Stimulated activated CD4-positive, alpha-beta T cell treated with anti-CD3 and anti-CD28 coated beads, Interleukin-4, amount 100 ng/mL, for 48 hours (primary cell): ENCODE measurements around the gene CEP164.

Source experiments
- DNase-seq, 2 donors: peaks; one replicate each; pipeline ENCODE4 v3.0.0-alpha.2; 2020; ENCODE audit warnings: low read depth in 2 of 2

The CEP164 gene

GRCh38 chr11:117361432-117361831 is 33.8 kb downstream of the CEP164 start:
- DNase-seq = no peak

GRCh38 chr11:117366248-117366647 is 38.6 kb downstream of the CEP164 start:
- DNase-seq = no peak

GRCh38 chr11:117366875-117367274 is 39.2 kb downstream of the CEP164 start:
- no peak for DNase-seq

DNA sequence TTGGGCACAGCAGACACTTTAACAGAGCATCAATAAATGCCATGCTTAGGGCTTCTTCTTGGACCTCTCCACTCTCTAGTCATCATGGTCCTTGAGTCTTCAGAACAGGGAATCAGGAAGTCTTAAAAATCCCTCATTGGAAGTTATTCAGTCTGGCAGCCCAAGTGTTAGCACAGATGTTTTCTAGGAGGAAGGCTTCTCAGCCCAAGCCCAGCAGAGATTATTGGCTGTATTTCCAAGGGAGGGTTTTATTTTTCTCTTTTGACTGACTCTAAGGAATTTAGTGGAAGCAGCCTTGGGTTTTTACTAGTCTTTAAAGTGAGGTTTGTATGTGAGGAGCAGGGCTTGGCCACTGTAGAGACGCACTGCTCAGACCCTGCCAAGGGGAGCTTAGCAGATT is 41.9 kb downstream of the CEP164 start:
- DNase-seq = no peak

- no peak for DNase-seq
Observed at GRCh38 chr11:117371453-117371852, 43.8 kb downstream of the CEP164 start.

GRCh38 chr11:117374316-117375055 is 46.8 kb downstream of the CEP164 start:
- no peak for DNase-seq

GRCh38 chr11:117375960-117376359 is 48.3 kb downstream of the CEP164 start:
- no peak for DNase-seq

DNA sequence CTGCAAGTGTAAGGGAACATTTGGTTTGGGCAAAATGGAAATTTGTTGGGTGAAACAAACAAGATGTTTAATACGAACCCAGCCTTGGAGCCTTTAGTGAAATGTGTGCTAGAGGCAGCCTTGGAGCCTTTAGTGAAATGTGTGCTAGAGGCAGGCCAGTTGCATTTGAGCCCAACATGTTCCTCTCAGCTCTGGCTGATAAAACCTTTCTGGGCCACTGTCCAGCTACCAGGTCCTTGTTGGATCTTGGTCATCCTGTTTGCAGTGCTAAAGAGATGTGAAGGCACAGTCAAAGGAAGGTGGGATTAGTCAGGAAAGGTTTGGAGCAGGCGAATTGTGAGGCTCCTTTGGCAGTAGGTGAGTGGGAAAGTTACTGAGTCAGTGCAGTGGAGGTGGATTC is 48.9 kb downstream of the CEP164 start:
- DNase-seq = no peak

DNA sequence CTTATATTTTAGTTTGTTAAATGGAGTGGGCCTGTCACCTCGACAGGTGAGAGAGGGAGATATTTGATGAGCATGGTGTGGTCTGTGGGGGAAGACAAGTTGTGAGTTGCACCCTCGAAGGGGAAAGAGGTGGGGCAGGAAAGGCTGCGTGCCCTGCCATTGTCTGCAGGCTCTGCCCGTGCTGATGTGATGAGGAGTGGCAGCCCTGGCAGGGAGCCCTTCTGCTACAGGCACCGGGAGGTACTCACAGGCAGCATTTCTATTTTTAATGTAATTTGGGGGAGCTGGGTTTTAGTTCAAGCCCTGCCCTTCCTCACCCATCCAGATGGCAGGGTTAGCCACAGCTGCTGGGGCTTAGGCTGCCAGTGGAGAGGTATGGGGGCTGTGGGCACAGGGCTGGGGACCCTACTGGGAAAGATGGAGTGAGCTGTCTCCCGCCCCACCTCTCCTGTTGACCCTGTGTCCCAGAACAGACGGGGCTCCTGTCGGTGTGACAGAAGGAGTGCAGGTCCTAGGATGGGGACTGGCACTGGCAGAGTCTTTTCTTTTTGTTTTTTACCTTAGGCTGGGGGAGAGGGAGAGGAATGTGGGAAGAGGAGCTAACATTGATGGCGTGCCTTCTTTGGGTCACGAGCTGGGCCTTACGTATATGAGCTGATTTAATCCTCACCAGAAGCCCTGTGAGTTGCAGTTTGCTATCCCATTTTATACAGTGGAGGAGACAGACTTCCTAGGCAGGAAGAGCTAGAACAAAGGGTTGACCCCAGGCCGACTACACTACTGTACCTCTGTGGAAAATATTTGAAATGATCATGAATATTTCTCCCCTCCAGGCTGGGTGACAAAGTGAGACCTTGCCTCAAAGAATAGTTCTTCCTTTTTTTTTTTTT is 51.6 kb downstream of the CEP164 start:
- no peak for DNase-seq

DNA sequence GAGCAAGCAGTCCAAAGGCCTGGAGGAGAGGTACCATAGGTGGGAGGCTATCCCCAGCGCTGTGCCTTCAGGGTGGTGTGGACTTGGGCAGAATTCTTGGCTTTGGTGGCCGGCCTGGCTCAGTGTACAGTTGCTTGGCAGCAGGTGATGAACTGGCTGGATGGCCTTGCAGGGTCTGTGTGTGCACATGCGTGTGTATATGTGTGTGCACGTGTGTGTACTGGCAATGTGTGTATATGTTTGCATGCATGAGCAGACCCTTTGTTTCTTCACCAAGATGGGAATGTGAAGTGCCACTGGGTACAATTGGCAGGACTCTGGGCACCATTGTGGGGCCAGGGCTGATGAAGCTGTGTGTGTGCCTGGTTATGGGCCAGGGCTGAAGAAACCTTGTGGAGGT is 53.0 kb downstream of the CEP164 start:
- no peak for DNase-seq

DNA sequence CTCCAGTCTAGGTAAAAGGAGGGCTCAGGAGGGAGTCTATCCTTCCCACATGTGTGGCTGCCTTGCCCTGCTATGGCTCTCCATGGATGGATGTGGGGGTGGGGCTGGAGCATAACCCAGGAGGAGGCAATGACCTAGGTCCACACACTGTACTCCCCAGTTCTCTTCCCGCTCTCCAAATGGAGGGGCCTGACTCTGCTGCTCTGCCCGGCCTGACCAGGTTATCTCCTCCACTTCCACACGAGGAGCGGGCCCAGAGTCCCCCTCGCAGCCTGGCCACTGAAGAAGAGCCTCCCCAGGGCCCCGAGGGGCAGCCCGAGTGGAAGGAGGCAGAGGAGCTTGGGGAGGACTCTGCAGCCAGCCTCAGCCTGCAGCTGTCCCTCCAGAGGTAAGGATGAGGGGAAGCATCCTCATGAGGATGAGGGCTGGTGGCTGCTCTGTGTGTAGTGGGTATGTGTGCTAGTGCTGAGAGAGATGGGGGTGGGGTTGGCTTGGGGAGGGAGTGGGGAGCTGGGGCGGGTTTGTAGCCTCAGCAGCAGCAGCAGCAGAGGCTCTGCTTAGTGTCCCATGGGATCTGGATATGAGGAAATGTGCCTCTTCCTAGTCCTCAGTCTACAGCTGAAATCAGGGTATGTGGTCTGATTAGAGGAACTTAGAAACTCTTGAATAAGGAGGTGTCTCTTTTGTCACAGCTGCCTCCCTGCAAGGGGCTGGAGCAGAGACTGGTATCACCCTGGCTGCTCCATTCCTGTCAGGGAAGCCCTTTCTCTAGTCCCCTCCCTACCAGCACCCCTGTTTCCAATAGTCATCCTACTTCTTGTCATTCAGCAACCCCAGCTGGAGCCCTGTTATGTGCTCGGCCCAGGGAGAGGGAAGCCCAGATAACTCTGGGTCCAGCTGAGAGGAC is 54.1 kb downstream of the CEP164 start:
- no peak for DNase-seq

DNA sequence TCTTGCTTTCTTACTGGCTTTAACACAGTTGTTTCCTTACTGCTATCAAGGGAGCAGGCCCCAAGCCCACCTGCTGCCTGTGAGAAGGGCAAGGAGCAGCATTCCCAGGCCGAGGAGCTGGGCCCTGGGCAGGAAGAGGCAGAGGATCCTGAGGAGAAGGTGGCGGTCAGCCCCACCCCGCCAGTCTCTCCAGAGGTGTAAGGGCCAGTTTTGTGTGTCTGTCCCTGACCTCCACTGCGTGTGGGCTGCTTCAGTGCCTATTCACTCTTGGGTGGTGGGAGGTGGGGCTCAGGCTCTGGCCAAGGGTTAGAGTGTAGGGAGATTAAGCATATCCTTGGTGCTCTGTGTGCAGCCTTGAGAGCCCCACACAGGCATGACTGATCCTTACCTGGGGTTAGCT is 55.1 kb downstream of the CEP164 start:
- DNase-seq = no peak

GRCh38 chr11:117384045-117384444 is 56.4 kb downstream of the CEP164 start:
- DNase-seq = no peak

GRCh38 chr11:117385471-117385870 is 57.8 kb downstream of the CEP164 start:
- no peak for DNase-seq

DNA sequence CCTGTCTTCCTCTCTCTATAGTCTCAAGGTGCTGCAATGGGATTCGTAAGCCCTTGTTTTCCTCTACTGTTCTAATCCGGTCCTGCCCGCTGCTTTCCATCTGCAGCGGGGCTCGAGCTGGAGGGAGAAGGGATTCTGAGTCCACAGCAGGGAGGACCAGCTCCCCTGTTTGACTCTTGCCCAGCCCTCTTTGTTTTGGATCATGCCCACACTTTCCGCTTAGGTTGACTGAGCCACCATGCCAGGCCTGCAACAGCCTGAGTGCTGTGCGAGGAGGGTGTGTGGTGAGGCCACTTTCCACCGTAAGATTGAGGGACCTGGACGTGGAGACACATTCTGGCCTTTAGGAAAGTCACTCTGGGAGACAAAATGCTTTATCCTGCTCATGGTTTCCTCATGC is 58.3 kb downstream of the CEP164 start:
- DNase-seq = no peak

DNA sequence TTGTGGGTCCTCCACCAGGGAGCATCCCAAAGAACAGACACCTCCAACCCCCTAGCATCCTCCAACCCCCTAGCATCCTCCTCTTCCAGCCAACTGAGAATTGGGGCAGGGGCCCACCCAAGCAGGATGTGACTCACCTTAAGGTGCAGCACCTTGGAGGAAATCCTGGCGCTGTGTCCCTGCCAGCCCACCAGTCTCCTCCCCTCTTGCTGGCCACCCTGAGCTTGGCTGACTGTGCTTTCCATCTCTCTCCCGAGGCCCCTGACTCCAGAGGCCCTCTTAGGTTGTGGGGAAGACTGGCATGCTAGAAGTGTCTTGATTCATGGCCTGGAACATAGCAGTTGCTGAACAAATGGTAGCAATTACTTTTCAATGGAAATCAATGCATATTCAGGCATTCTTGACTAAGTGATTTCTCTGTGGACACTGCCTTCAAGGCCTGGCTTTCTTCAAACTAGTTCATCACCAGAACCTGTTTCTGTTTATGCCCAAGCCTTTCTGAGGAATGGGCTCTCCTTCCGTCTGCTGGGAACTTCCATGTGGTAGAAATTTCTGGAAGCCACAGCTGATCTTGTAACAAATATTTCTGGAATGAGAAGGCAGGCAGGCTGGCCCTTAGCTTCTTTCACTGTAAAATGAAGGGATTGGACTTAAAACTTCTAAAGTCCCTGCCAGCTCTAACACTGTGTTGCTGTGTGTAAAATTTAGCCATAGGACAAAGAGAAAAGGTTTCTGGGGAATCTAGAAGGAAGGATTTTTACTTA is 60.5 kb downstream of the CEP164 start:
- DNase-seq = no peak

- DNase-seq = no peak
Observed at GRCh38 chr11:117390743-117391142, 63.1 kb downstream of the CEP164 start.

GRCh38 chr11:117391181-117391580 is 63.5 kb downstream of the CEP164 start:
- no peak for DNase-seq

GRCh38 chr11:117392001-117392690 is 64.5 kb downstream of the CEP164 start:
- DNase-seq = no peak

DNA sequence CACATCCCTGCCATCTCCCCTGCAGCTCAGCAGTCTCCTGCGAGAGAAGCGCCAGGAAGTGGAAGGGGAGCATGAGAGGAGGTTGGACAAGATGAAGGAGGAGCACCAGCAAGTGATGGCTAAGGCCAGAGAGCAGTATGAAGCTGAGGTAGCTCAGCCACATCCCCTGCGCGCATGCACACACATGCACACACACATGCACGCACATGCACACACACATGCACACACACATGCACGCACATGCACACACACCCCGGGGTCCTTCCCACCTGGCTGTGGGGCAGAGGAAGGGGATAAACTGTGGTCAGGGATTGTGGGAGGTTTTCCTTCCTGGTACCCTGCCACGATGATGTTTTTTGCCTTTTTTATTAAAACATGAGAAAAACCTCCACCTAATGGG is 65.3 kb downstream of the CEP164 start:
- no peak for DNase-seq
